Measurements from ENCODE around the gene SARNP.

Gene SARNP

GRCh38 chr12:55742719-55743405 is 74.7 kb downstream of the SARNP start, which contains the start of gene GDF11:
TSS of gene GDF11 (plus strand) at chr12:55743122. CDS start at chr12:55743317, 195 bp downstream.
- peak; percentile 63 for DNase-seq (ENCODE audit: low read depth)

DNA sequence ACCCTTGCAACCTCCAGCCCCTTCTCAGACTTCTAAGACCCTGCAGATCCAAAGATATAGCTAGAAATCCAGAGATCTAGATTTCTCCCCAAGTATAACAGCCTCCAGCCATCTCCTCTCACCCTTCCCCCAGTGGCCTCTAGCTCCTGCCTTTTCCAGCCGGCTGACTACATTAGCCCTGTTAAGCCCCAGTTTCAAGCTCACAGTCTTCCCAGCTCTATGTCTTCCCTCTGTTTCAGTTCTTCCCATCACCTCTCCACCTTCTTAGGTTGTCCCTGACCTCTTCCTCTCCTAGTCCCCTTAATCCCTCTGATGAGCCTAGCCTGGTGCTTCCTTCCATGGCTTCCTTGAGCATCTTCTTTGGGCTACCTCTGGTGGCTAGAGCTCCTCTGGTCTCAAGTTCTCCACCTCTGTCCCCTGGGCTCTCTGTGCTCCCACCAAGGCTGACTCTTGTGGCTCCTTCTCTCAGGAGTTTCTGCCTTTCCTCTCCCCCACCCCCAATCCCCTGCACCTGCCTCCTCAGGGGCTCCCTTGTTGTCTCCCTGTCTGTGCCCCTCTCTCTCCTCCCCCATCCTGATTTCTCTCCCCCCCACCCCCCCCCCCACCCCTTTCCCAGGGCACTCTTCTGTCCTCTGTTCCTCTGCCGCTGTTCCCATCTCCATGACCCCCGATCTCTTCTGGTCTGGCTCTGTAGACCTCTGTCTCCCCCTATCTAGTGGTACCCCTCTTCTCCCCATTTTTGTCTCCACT is 75.4 kb downstream of the SARNP start:
- DNase-seq (ENCODE audit: low read depth) = no peak

- no peak for DNase-seq (ENCODE audit: low read depth)
These were observed 78.5 kb downstream of the SARNP start for GRCh38 chr12:55739025-55739378.

DNA sequence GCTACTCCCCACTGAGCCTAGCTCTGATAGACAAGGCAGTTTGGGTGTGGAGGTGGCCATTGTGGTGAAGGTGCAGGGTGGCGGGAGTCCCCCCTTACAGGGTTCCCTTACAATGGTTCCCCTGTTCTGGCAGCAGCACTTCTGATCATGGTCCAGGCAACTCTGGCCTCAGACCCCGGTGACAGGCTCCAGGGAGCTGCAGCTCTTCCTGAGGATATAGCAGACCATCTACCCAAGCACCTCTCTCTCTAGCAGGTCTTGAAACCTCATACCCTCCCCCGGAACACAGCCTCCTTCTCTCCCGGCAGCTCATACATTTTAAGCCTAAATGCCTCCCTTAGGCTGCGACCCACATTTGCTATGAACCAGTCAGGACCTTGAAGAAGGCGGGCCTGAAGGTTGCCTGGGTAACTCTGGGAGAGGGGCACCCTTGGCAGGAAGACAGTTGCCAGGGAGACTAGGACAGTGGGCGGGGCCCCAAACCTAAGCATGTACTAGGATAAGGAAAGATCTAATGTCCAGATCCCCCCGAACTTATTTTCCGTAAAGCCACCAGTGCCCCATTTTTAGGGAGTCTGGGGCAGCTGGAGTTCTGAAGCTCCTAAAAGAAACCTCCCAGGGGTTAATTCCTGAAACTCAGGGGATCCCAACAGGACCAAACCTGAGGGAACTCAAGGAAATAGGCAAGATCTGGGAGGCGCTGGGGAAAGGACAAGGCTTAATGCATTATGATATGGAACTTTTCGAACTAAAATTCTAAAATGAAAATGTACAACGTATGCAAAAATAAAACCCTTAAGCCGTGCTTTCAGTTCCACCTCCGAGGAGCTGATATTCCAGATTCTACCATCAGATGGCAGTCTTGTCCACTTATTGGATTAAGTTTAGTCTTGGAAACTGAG is 79.2 kb downstream of the SARNP start:
- peak; percentile 52 for DNase-seq (ENCODE audit: low read depth)

DNA sequence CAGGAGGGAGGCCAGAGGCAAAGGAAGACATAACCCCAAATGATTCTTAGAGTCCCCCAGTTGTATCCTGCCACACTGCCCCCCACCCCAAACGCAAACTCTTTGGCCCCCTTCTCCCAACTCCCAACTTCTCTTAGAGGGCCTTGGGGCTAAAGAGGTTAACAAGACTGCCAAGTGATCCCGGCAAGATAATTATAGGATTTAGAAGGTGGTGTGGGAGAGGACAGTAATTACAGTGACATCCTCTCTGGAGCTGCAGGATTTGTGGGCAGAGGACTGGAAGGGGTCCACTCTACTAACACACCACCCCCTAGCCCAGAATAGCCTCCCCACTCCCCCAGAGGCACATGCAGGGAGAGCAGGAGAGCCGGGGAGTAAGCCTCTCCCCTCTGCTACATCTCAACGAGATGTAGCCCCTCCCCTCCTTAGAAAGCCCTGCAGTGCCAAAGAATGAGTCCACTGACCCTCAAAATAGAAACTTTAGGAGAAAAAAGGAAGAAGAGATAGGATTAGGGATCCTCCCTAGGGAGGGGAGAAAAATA is 79.9 kb downstream of the SARNP start:
- DNase-seq (ENCODE audit: low read depth) = no peak

DNA sequence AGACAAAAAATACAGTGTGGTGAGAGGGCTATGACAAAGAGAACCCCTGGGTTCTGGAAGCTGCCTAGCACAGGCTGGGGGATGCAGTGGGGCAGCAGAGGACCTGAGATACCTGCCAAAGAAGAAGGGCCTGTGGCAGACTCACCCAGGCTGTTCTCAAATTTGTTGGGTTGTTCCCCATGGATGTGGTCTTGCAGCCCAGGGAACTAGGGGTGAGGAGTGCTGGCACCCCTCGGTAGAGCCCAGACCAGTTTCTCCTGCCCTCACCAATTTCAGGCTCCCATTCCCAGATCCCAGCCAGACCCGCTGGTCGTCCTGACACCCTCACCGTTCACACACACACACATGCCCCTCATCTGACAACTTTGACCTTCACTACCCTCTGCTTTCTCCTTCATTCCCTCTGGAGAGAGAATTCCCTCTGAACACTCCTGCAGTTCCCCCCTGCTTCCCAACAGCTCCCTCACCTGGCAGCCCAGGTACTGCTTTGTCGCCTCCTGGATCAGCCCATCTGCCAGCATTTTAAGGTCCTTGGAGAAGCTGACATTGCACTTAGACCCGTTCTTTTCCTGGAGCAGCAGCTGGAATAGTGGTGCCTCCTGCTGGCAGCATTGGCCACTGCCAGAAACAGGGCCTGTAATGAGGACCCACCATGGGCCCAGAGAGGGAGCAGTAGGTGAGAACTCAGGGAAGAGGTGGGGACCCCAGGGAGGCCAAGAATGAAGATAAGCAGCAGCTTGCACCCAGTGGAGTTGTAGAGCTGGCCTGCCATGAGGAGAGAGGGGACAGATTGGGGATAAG is 80.5 kb downstream of the SARNP start:
- peak; percentile 38 for DNase-seq (ENCODE audit: low read depth)

- no peak for DNase-seq (ENCODE audit: low read depth)
These were observed 81.4 kb downstream of the SARNP start for GRCh38 chr12:55736076-55736475.

DNA sequence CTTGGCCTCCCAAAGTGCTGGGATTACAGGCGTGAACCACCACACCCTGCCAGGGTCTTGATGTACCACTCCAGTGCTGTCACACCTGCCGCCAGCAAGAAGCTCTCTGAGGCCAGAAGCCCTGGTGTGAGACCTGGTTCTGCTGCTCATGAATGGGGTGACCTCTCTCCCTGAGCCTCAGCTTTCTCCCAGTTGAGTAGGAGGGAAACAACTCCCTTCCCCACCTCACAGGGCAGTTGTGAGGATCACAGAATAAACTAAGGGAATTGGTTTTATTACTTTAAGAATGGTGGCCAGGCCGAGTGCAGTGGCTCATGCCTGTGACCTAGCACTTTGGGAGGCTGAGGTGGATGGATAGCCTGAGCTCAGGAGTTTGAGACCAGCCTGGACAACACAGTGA is 82.9 kb downstream of the SARNP start:
- DNase-seq (ENCODE audit: low read depth) = no peak

GRCh38 chr12:55733858-55734257 is 83.7 kb downstream of the SARNP start:
- no peak for DNase-seq (ENCODE audit: low read depth)

- DNase-seq (ENCODE audit: low read depth) = no peak
These were observed 84.4 kb downstream of the SARNP start for GRCh38 chr12:55733021-55733555.

DNA sequence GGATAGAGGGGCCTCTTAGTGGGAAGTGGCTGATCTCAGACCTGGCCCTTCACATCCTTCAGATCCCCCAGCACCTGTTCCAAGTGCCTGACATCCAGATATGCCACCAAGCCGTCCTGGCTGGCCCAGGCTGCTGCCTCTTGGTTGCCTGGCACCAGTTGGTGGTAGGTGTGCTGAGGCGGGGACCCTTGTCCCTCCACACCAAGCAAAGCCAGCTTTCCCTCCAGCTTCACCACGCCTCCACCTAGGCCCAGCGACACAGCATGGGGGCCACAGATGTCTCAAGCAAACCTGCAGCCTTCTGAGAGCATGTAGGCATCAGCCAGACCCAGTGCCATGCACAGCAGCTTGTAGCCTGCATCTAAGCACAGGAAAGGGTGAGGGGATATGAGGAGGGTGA is 85.2 kb downstream of the SARNP start:
- DNase-seq (ENCODE audit: low read depth) = no peak

GRCh38 chr12:55729819-55730818 is 87.4 kb downstream of the SARNP start:
- no peak for DNase-seq (ENCODE audit: low read depth)

- DNase-seq (ENCODE audit: low read depth) = peak; percentile 61
These were observed 88.3 kb downstream of the SARNP start, which contains the start of gene CD63 for GRCh38 chr12:55728939-55729818. TSS of gene CD63 (minus strand) at chr12:55729009. CDS start at chr12:55728341, 668 bp downstream.

- DNase-seq (ENCODE audit: low read depth) = no peak
These were observed 89.2 kb downstream of the SARNP start for GRCh38 chr12:55728186-55728938.

- no peak for DNase-seq (ENCODE audit: low read depth)
These were observed 89.8 kb downstream of the SARNP start for GRCh38 chr12:55727643-55728185.

GRCh38 chr12:55726971-55727370 is 90.6 kb downstream of the SARNP start:
- DNase-seq (ENCODE audit: low read depth) = no peak

DNA sequence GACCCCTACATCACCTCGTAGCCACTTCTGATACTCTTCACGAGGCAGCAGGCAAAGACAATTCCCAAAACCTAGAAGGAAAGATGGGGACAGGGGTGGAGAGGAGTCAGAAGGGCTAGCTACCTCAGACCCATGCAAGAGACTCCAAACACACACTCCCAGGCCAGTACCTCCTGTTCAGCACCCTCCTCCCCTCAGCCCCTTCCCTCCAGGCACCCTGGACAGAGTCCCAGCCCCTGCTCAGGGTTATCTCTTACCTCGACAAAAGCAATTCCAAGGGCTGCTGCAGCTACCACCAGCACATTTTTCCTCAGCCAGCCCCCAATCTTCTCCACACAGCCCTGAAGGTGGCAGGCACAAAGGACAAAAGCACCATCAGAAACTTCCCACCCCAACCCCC is 92.0 kb downstream of the SARNP start:
- DNase-seq (ENCODE audit: low read depth) = no peak

DNA sequence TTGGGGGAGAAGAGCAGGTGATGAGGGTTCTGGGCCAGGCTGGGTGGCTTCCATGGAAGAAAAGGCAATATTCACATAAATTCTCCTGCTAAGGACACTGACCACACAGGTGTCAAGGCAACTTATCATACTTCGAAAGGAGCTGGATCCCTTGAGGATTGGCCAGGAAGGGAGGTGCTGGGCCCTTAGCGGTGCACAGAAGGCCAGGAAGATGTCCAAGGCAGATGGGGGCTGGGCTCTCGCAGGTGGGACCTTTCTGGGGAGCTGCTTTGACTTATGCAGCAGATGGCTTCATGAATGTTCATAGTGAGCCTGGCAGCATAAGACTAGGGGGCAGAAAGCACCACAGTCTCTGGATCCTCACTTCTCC is 92.6 kb downstream of the SARNP start:
- DNase-seq (ENCODE audit: low read depth) = no peak

Measured in activated T-helper 9 cell treated with anti-CD3 and anti-CD28 coated beads, Interleukin-2, amount 50 U/mL, for 16 hours (primary cell).